CD14-positive monocyte (primary cell): ENCODE results near the gene MED20. TPM values are rescaled to one million over a fixed set of nuclear protein-coding genes. Genes with fewer than 3 reads are reported as not detected.

Experiments
- DNase-seq, 3 donors: peaks; one replicate each; pipeline ENCODE4 v3.0.0-alpha.2; 2011 to 2022
- H2AFZ ChIP-seq: 2 replicates; pipeline ENCODE4 v1.6.0; 2012; ENCODE audit warnings: mild to moderate bottlenecking, low read depth, low read length, inconsistent platforms; ENCODE audit not compliant: insufficient read depth, poor library complexity, severe bottlenecking
- H3K27ac ChIP-seq, 2 donors: 1 replicate in 1 of 2; 2 replicates in 1 of 2; pipeline ENCODE4 v1.5.1; 2012 to 2013; ENCODE audit warnings: low read length in 2 of 2, control low read depth in 1 of 2, inconsistent platforms in 1 of 2, low read depth in 1 of 2, mild to moderate bottlenecking in 1 of 2
- H3K27me3 ChIP-seq, 2 donors: one replicate each; pipeline versions ENCODE4 v1.6.0 to v1.6.1; 2011 to 2013; ENCODE audit warnings: low read length in 2 of 2; ENCODE audit not compliant: control insufficient read depth in 2 of 2, insufficient read depth in 2 of 2
- H3K36me3 ChIP-seq, 2 donors: replicated peaks in 1 of 2; 1 replicate in 1 of 2; 2 replicates in 1 of 2; pipeline versions ENCODE4 v1.5.1 to v1.6.1; 2012 to 2013; ENCODE audit warnings: low read length in 2 of 2, control low read depth in 1 of 2, inconsistent platforms in 1 of 2, mild to moderate bottlenecking in 1 of 2; ENCODE audit not compliant: insufficient read depth in 2 of 2, control insufficient read depth in 1 of 2
- H3K4me1 ChIP-seq, 2 donors: 1 replicate in 1 of 2; 2 replicates in 1 of 2; pipeline versions ENCODE4 v1.5.1 to v1.6.1; 2012 to 2013; ENCODE audit warnings: low read length in 2 of 2, control low read depth in 1 of 2, inconsistent platforms in 1 of 2, mild to moderate bottlenecking in 1 of 2, moderate library complexity in 1 of 2; ENCODE audit not compliant: insufficient read depth in 2 of 2, control insufficient read depth in 1 of 2
- H3K4me2 ChIP-seq: replicated peaks from 2 replicates; pipeline ENCODE3; 2012; ENCODE audit warnings: low read length, moderate library complexity, mild to moderate bottlenecking; ENCODE audit not compliant: poor library complexity, severe bottlenecking; ENCODE audit errors: extremely low read depth
- H3K4me3 ChIP-seq, 3 experiments: fragments of 200-600 bp in 1 of 3; sonication (generic) in 1 of 3; replicated peaks in 1 of 3; 1 replicate in 2 of 3; 2 replicates in 1 of 3; pipeline ENCODE4 v1.5.1; 2011 to 2013; ENCODE audit warnings: low read length in 3 of 3, mild to moderate bottlenecking in 3 of 3, control low read depth in 2 of 3, low read depth in 2 of 3, inconsistent platforms in 1 of 3, moderate library complexity in 1 of 3
- H3K79me2 ChIP-seq: 2 replicates; pipeline ENCODE4 v1.6.0; 2012; ENCODE audit warnings: mild to moderate bottlenecking, control low read depth, inconsistent platforms, low read length, moderate library complexity; ENCODE audit not compliant: insufficient read depth
- H3K9ac ChIP-seq: 2 replicates; pipeline ENCODE4 v1.6.0; 2017; ENCODE audit warnings: low read length, mild to moderate bottlenecking; ENCODE audit not compliant: insufficient read depth, poor library complexity, severe bottlenecking
- H3K9me3 ChIP-seq, 2 donors: replicated peaks in 1 of 2; 1 replicate in 1 of 2; 2 replicates in 1 of 2; pipeline versions ENCODE4 v1.5.1 to v1.6.1; 2012 to 2013; ENCODE audit warnings: low read length in 2 of 2, control low read depth in 1 of 2; ENCODE audit not compliant: control insufficient read depth in 1 of 2, insufficient read depth in 1 of 2
- H4K20me1 ChIP-seq: 2 replicates; pipeline ENCODE4 v1.6.0; 2012; ENCODE audit warnings: mild to moderate bottlenecking, low read length, control low read depth, moderate library complexity; ENCODE audit not compliant: insufficient read depth
- H3K27ac Mint-ChIP-seq, 7 donors: one replicate each; pipeline ENCODE4 v1.8.0; 2020; ENCODE audit warnings: mild to moderate bottlenecking in 7 of 7, mixed read lengths in 7 of 7, moderate library complexity in 6 of 7, inconsistent platforms in 2 of 7
- H3K27me3 Mint-ChIP-seq, 3 donors: one replicate each; pipeline ENCODE4 v1.8.0; 2021 to 2022; ENCODE audit warnings: low read depth in 3 of 3, mild to moderate bottlenecking in 3 of 3, mixed read lengths in 3 of 3, moderate library complexity in 3 of 3, inconsistent platforms in 1 of 3
- H3K36me3 Mint-ChIP-seq, 2 donors: one replicate each; pipeline ENCODE4 v1.8.0; 2020; ENCODE audit warnings: mixed read lengths in 2 of 2, inconsistent platforms in 1 of 2, mild to moderate bottlenecking in 1 of 2
- H3K4me1 Mint-ChIP-seq: one replicate; pipeline ENCODE4 v1.8.0; 2020; ENCODE audit warnings: mild to moderate bottlenecking, mixed read lengths
- H3K4me3 Mint-ChIP-seq, 2 donors: one replicate each; pipeline ENCODE4 v1.8.0; 2020; ENCODE audit warnings: mild to moderate bottlenecking in 2 of 2, mixed read lengths in 2 of 2, moderate library complexity in 1 of 2
- H3K9me3 Mint-ChIP-seq, 7 donors: one replicate each; pipeline ENCODE4 v1.8.0; 2020 to 2022; ENCODE audit warnings: mixed read lengths in 7 of 7, mild to moderate bottlenecking in 6 of 7, moderate library complexity in 6 of 7, inconsistent platforms in 2 of 7
- CTCF ChIP-seq: fragments of 200-600 bp; IDR thresholded peaks from one replicate; pipeline ENCODE4 v1.8.0; 2022; ENCODE audit warnings: antibody characterized with exemption, mild to moderate bottlenecking
- WGBS: methylation state at CpG from one replicate; pipeline ENCODE4 v1.1.5; 2013; ENCODE audit warnings: missing lambda C conversion rate; ENCODE audit not compliant: insufficient coverage; 5-methylcytosine and 5-hydroxymethylcytosine counted together
- intact Hi-C, 2 donors: fragments of 100-400 bp; cut with micrococcal nuclease; formaldehyde crosslinking; loops; one replicate each; pipeline versions ENCODE4 v1.15.0 to v1.15.1; 2023
- polyA plus RNA-seq, 3 donors: library from polyadenylated mRNA; depleted of rRNA in 1 of 3; unstranded in 2 of 3; stranded (reverse) in 1 of 3; fragments of 300-500 nt in 2 of 3; fragments of >200 nt in 1 of 3; fragmentation: Illumina TruSeq in 2 of 3; gene quantifications; 1 replicate in 2 of 3; 2 replicates in 1 of 3; pipeline ENCODE4 v1.2.3, GENCODE V29; 2012 to 2021

Gene MED20
- polyA plus RNA-seq, 3 donors: 6.3 to 16.2 (median 13.6) TPM

GRCh38 chr6:41935685-41936072 is 14.7 kb upstream of the MED20 start:
- H3K27ac ChIP-seq: peak overlapping the region; percentile 47 to 81
- no peak for DNase-seq
- H3K36me3 Mint-ChIP-seq: peaks cover 57 to 88% of the 10 kb centered on the region in 2 donors

GRCh38 chr6:41935193-41935574 is 14.2 kb upstream of the MED20 start:
- no peak for DNase-seq
- Mint-ChIP-seq H3K4me3 (no peak overlapping the region), H3K36me3 (peaks cover 58 to 88% of the 10 kb centered on the region in 2 donors), H3K4me1 (peaks cover 59% of the 10 kb centered on the region), H3K27ac (peak overlapping the region in 6 of 7 donors; percentile 12 to 99 (median 82)), H3K9me3 (no peaks in the 10 kb centered on the region), H3K27me3 (peaks cover 0 to 2% (median 0%) of the 10 kb centered on the region in 3 donors)
- Histone ChIP-seq H3K79me2 (peaks cover 63% of the 10 kb centered on the region), H2AFZ (no peak overlapping the region), H3K4me1 (peaks cover 57 to 59% of the 10 kb centered on the region in 2 donors), H3K27me3 (no peaks in the 10 kb centered on the region), H3K4me3 (no peak overlapping the region), H3K36me3 (peaks cover 64 to 73% of the 10 kb centered on the region in 2 donors), H3K4me2 (no peak overlapping the region), H3K27ac (peak overlapping the region; percentile 47 to 81), H3K9me3 (no peaks in the 10 kb centered on the region), H3K9ac (no peak overlapping the region), H4K20me1 (peaks cover 97% of the 10 kb centered on the region)
- no peak for TF ChIP-seq CTCF
- WGBS: no CpG with 5 or more reads among the region's 1 CpG
- intact Hi-C loops: loop anchor here (5.0 kb wide), 4 partner anchors 92 to 112 kb away; no protein-coding TSS in a partner anchor

More at GRCh38 chr6:41935685-41936072, 14.7 kb upstream of the MED20 start:
- peaks cover 0 to 2% (median 0%) of the 10 kb centered on the region in 3 donors for H3K27me3 Mint-ChIP-seq
- peaks cover 63% of the 10 kb centered on the region for H3K4me1 Mint-ChIP-seq
- intact Hi-C loops: loop anchor here (5.0 kb wide), 4 partner anchors 92 to 112 kb away; no protein-coding TSS in a partner anchor
- H3K27ac Mint-ChIP-seq: peak overlapping the region; percentile 15 to 99 (median 98)
- peaks cover 68% of the 10 kb centered on the region for H3K79me2 ChIP-seq
- H3K9me3 ChIP-seq: no peaks in the 10 kb centered on the region
- H3K4me3 ChIP-seq: peak overlapping the region in 1 of 3 experiments; percentile 97
- peaks cover 59 to 68% of the 10 kb centered on the region in 2 donors for H3K36me3 ChIP-seq
- H4K20me1 ChIP-seq: peaks cover 97% of the 10 kb centered on the region
- H2AFZ ChIP-seq: no peak overlapping the region
- H3K9me3 Mint-ChIP-seq: no peaks in the 10 kb centered on the region
- H3K4me3 Mint-ChIP-seq: no peak overlapping the region
- peak overlapping the region; percentile 19 for H3K9ac ChIP-seq
- peak overlapping the region; percentile 98 for H3K4me2 ChIP-seq
- no peaks in the 10 kb centered on the region for H3K27me3 ChIP-seq
- TF ChIP-seq CTCF: no peak
- 63% methylated on average over 6 of the region's 8 CpGs for WGBS
- H3K4me1 ChIP-seq: peaks cover 59 to 64% of the 10 kb centered on the region in 2 donors
